Suprapubic skin (tissue), 3 donors: ENCODE measurements around the gene SYTL5.

Experiments
- POLR2A ChIP-seq, 2 donors: fragments of 450-650 bp; IDR thresholded peaks; one replicate each; pipeline ENCODE4 v1.6.1; 2017; ENCODE audit warnings: antibody characterized with exemption in 2 of 2, mild to moderate bottlenecking in 2 of 2, moderate library complexity in 2 of 2
- TF ChIP-seq, protein P1 (sequence below), 2 donors: fragments of 200-600 bp in 1 of 2; fragments of 450-650 bp in 1 of 2; sonication (generic) in 1 of 2; IDR thresholded peaks; one replicate each; pipeline ENCODE4 v1.5.1; 2016 to 2019; ENCODE audit warnings: antibody characterized with exemption in 2 of 2, mild to moderate bottlenecking in 1 of 2, moderate library complexity in 1 of 2

DNA sequence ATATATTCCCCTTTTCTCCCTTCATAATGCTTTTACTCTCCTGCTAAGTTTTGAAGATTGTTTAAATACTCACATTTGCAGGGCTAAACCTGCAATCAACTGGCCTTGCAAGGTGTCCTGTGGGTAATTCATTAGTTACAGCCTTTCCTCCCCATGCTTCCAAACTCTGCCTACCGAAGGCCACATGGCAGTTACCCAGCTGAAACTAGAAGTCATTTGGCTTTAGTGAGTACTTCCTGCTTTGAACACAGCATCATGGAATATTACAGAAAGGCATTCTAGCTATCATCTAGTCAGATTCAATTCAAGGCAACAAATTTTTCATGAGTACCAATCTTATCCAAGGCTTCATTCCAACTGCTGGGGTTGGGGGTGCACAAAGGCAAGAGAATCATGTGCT is 158.7 kb downstream of the SYTL5 start:
- TF ChIP-seq, protein P1, sequence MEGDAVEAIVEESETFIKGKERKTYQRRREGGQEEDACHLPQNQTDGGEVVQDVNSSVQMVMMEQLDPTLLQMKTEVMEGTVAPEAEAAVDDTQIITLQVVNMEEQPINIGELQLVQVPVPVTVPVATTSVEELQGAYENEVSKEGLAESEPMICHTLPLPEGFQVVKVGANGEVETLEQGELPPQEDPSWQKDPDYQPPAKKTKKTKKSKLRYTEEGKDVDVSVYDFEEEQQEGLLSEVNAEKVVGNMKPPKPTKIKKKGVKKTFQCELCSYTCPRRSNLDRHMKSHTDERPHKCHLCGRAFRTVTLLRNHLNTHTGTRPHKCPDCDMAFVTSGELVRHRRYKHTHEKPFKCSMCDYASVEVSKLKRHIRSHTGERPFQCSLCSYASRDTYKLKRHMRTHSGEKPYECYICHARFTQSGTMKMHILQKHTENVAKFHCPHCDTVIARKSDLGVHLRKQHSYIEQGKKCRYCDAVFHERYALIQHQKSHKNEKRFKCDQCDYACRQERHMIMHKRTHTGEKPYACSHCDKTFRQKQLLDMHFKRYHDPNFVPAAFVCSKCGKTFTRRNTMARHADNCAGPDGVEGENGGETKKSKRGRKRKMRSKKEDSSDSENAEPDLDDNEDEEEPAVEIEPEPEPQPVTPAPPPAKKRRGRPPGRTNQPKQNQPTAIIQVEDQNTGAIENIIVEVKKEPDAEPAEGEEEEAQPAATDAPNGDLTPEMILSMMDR (IDR thresholded peaks at IDR 0.05), result no peak
- no peak for TF ChIP-seq POLR2A (IDR thresholded peaks at IDR 0.05)
